Kidney (tissue), 14 donors: Measurements from ENCODE around the gene OSBPL8. TPM values are rescaled to one million over a fixed set of nuclear protein-coding genes. Genes with fewer than 3 reads are reported as not detected.

Experiments used
- DNase-seq, 5 donors: peaks; one replicate each; pipeline ENCODE4 v3.0.0-alpha.2; 2013 to 2020
- FAIRE-seq: peaks from 2 replicates; lab custom pipeline; 2012; peaks lifted over from hg19 to GRCh38; lab: Jason Lieb, UNC
- H3K27ac ChIP-seq, 2 donors: one replicate each; pipeline ENCODE4 v1.7.0; 2013; ENCODE audit warnings: low read depth in 2 of 2, low read length in 2 of 2, inconsistent platforms in 1 of 2
- H3K27me3 ChIP-seq: one replicate; pipeline ENCODE4 v1.7.1; 2013; ENCODE audit warnings: low read length, inconsistent platforms; ENCODE audit not compliant: control insufficient read depth, insufficient read depth
- H3K36me3 ChIP-seq, 3 donors: one replicate each; pipeline versions ENCODE4 v1.7.0 to v1.7.1; 2013; ENCODE audit warnings: low read length in 3 of 3, control low read depth in 1 of 3, inconsistent platforms in 1 of 3; ENCODE audit not compliant: insufficient read depth in 3 of 3, control insufficient read depth in 2 of 3
- H3K4me1 ChIP-seq, 3 donors: one replicate each; pipeline versions ENCODE4 v1.7.0 to v1.7.1; 2013; ENCODE audit warnings: low read length in 3 of 3, inconsistent platforms in 1 of 3, low read depth in 1 of 3; ENCODE audit not compliant: control insufficient read depth in 2 of 3, insufficient read depth in 2 of 3
- H3K4me3 ChIP-seq, 3 donors: one replicate each; pipeline versions ENCODE4 v1.7.0 to v1.8.1; 2013; ENCODE audit warnings: low read length in 3 of 3, control low read depth in 1 of 3, inconsistent platforms in 1 of 3
- H3K9ac ChIP-seq, 3 donors: one replicate each; pipeline versions ENCODE4 v1.7.0 to v1.7.1; 2013; ENCODE audit warnings: low read length in 3 of 3, control low read depth in 1 of 3, inconsistent platforms in 1 of 3
- H3K9me3 ChIP-seq, 3 donors: one replicate each; pipeline versions ENCODE4 v1.7.0 to v1.7.1; 2013; ENCODE audit warnings: low read length in 3 of 3, control low read depth in 1 of 3, inconsistent platforms in 1 of 3; ENCODE audit not compliant: control insufficient read depth in 2 of 3, insufficient read depth in 1 of 3
- CTCF ChIP-seq: IDR thresholded peaks from 3 replicates; pipeline ENCODE4 v1.5.1; 2012; ENCODE audit warnings: mild to moderate bottlenecking, moderate library complexity, borderline replicate concordance; ENCODE audit not compliant: insufficient read depth; ENCODE audit errors: extremely low read depth
- intact Hi-C: fragments of 100-400 bp; cut with DNase I; formaldehyde crosslinking; loops from one replicate; pipeline ENCODE4 v1.11.1; 2022
- polyA plus RNA-seq: library from polyadenylated mRNA; stranded (reverse); fragments of 350-450 nt; fragmentation: Illumina TruSeq; extraction: RNeasy Lipid Tissue Mini Kit (QIAGEN cat#74804); gene quantifications from one replicate; pipeline ENCODE4 v1.2.3, GENCODE V29; 2014; ENCODE audit warnings: low read depth, low replicate concordance; ENCODE audit not compliant: insufficient read depth
- total RNA-seq: library from RNA; stranded (reverse); fragmentation: NEBNext Ultra II Directional; extraction: Animal tissue kit (Norgen Biotek cat#: 25700); gene quantifications from one replicate; pipeline ENCODE4 v1.2.1, GENCODE V29; 2021
- donor health status: control.
- donor health status: control.
- donor health status: control.
- donor health status: control.
- donor health status: control.
- donor health status: DM: yes; HTN: yes; CAD: no.
- donor health status: Normal renal cell carcinoma (clear cell type).

Gene OSBPL8
- total and polyA plus RNA-seq, 2 donors from 2014 or later: 11.5 to 69.7 TPM

GRCh38 chr12:76422543-76423438, 136.8 kb downstream of the OSBPL8 start:
- no peaks in the 10 kb centered on the region for H3K4me1 ChIP-seq
- H3K27me3 ChIP-seq: no peaks in the 10 kb centered on the region
- no peak for TF ChIP-seq CTCF
- peak overlapping the region in 2 of 3 donors; percentile 12 to 23 for H3K4me3 ChIP-seq
- DNase-seq (peak in 1 of 5 donors; percentile 12), FAIRE-seq (no peak)
- no peaks in the 10 kb centered on the region for H3K36me3 ChIP-seq
- H3K27ac ChIP-seq: no peak overlapping the region
- intact Hi-C loops: no loop called here
- peaks cover 0 to 15% (median 6%) of the 10 kb centered on the region in 3 donors for H3K9me3 ChIP-seq
- H3K9ac ChIP-seq: no peak overlapping the region

DNA sequence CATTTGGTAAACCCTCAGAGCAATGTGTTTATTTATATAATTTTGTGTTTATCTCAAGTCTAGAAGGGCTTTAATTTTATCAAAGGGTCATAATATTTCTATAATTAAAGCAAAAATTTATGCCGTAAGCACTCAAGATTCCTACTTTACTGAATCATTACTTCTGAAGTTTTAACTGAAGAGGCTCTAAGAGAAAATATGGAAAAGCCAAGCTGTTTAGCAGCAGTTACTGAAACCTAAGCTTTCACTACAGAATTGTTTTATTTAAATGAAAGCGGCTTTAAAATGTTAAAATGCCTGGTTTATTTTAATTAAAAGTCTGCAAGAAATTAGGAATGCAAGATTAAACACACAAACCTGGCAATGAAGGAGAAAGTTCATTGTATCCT, 137.4 kb downstream of the OSBPL8 start:
- Histone ChIP-seq H3K36me3 (no peaks in the 10 kb centered on the region), H3K27ac (no peak overlapping the region), H3K4me1 (no peaks in the 10 kb centered on the region), H3K4me3 (peak overlapping the region in 1 of 3 donors; percentile 12), H3K9me3 (peaks cover 0 to 15% (median 6%) of the 10 kb centered on the region in 3 donors), H3K27me3 (no peaks in the 10 kb centered on the region), H3K9ac (no peak overlapping the region)
- intact Hi-C loops: no loop called here
- FAIRE-seq: peak; percentile 33
- no peak for TF ChIP-seq CTCF
- DNase-seq: no peak

GRCh38 chr12:76421046-76421445, 138.5 kb downstream of the OSBPL8 start:
- H3K36me3 ChIP-seq: no peaks in the 10 kb centered on the region
- H3K27ac ChIP-seq: no peak overlapping the region
- peaks cover 0 to 14% (median 2%) of the 10 kb centered on the region in 3 donors for H3K9me3 ChIP-seq
- no peaks in the 10 kb centered on the region for H3K4me1 ChIP-seq
- H3K4me3 ChIP-seq: no peak overlapping the region
- FAIRE-seq (no peak), DNase-seq (no peak)
- intact Hi-C loops: no loop called here
- no peak overlapping the region for H3K9ac ChIP-seq
- H3K27me3 ChIP-seq: no peaks in the 10 kb centered on the region
- no peak for TF ChIP-seq CTCF
